OCI-M1 (cell line): ENCODE results near the gene PARD3.
"Not testable (repeated sequence)": the region's sequence is repeated elsewhere in the genome, so short reads cannot be mapped to it uniquely, and the experiment has no call there.

Experiments
- DNase-seq: peaks from one replicate; lab custom pipeline; 2025; lab: John Stamatoyannopoulos, UW

PARD3 gene

DNA sequence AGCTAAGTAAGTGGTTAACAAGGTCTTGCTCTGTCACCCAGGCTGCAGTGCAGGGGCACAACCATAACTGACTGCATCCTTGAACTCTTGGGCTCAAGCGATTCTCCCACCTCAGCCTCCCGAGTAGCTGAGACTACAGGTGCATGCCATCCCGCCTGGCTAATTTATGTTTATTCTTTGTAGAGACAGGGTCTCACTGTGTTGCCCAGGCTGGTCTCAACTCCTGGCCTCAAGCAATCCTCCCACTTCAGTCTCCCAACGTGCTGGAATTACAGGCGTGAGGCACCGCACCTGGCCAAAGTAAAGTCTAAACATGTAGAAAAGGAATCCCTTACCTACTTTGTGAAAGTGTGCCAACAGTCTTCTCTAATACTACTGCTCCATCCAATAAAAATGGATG, 17.9 kb downstream of the PARD3 start:
- no peak for DNase-seq

DNA sequence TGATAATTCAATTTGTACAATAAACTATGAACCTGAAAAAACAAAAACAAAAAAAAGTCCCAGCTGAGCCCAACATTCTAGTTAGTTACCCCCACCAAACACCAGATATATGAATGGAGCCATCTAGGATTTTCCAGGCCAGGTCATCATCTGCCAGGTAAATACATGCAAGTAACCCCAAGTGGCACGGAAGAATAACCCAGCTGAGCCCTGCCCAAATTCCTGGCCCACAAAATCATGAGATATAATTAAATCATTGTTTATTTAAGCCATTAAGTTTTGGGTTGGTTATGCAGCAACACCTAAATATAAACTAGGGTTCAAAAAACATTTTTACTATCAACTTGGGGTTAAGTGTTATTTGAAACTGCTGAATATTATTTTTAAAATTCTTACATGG, 19.0 kb downstream of the PARD3 start:
- DNase-seq = no peak

DNA sequence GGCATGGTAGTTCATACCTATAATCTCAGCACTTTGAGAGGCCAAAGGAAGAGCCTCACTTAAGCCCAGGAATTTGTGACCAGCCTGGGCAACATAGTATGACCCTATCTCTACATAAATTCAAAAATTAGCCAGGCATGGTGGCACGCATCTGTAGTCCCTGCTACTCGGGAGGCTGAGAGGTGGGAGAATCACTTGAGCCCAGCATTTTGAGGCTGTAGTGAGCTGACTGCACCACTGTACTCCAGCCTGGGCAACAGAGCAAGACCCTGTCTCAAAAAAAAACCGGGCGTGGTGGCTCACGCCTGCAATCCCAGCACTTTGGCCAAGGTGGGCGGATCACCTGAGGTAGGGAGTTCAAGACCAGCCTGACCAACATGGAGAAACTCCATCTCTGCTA, 19.8 kb downstream of the PARD3 start:
- no peak for DNase-seq

DNA sequence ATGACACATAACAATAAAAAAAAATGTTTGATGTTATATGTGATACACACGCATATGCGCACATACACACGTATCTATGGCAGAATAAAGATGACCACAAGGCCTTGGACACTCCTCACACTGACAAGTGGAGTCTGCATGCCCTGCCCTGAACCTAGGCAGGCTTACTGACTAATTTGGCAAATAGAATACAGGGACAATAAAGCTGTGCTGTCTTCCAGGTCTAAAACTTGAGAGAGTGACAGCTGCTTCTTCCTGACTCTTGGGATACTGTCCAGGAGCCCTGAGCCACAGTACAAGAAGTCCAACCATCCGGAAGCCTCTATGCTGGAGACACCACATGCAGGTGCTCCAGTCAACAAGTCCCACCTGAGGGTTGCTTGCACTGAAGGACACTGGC, 20.3 kb downstream of the PARD3 start:
- DNase-seq = no peak

DNA sequence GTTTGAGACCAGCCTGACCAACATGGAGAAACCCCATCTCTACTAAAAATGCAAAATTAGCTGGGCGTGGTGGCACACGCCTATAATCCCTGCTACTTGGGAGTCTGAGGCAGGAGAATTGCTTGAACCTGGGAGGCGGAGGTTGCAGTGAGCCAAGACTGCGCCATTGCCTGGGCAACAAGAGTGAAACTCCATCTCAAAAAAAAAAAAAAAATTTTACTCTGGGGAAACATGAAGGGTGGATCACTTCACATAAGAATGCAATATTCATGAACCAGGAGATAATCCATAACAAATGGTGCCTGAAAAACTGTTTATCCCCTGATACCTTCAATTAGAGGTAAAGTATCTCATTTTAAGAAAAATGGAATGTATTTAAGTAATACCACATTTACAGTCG, 21.5 kb downstream of the PARD3 start:
- DNase-seq = not testable (repeated sequence)

DNA sequence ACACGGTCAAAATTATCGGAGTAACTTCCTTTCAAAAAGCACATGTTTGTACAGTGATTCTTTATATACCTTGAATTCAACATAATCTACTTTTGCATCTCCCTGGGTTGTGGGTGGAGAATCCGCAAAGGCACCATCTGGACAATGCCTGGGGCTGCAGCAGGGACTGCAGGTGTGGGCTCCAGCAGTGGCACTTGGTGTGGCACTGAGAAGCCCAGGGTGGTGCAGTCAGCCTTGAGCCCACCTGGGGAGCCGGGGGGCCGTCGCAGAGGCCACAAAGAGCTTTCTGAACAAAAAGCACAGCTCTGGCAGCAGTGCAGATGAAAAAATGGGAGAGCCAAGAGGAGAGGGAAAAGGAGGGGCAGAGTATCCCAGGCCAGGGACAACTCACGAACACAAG, 22.2 kb downstream of the PARD3 start:
- no peak for DNase-seq

DNA sequence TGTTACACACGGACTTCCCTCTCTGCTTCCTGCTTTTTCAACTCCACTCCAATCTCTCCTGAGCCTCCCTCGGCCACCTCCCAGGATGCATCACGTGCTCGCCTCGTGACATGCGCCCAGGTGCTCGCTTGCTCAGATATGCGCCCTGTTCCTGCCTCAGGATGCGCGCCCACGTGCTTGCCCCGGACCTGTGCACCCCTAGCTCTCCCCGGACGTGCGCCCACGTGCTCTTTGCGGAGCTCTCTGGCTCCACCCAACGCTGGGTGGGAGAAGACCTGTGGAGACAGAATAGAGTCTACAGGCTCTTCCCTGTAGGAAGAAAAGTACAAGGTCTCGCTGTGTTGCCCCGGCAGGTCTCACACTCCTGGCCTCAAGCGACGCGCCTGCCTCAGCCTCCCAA, 23.1 kb downstream of the PARD3 start:
- no peak for DNase-seq

DNA sequence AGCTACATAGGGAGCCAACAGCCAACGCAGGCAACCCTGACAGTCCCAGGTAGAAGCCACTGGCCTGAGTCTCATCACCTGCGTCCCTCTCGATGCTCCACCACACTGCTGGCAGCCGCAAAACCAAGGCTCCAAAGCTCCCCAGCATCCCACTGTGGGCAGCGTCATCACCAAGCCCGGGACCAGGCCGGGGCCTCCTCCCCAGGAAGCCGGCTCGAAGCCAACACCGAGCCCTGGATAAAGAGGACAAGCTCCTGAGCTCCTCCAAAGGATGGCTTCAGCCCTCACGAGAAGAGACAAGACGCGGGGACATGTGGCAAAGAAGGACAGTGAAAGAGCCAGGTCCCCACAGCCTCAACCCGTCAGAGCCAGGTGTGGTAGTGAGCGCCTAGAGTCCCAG, 23.9 kb downstream of the PARD3 start:
- DNase-seq = no peak

DNA sequence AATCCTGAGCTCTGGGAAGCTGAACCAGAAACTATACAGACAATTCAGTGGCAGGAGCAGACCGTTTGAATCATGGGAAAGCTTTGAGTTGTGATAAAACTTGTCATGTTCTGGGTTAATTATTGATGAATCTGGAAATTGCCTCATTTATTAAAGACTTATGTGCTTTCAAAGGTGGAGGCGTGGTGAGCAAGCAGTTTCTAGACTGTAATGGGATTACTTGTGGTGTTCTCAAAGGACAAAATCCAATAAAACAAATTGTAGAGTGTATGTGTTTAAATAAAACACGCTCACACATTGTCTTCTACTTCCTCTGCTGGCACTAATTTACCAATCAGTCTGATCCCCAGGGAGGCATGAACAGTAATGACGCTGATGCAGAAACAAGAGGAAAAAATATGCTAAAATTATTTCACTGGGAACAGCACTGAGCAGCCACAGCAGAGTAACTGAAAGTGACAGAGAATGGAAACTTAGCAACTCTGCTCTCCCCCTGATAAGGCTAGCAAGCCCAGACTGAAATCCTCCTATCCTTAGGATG, 25.1 kb downstream of the PARD3 start:
- peak; percentile 7 for DNase-seq

DNA sequence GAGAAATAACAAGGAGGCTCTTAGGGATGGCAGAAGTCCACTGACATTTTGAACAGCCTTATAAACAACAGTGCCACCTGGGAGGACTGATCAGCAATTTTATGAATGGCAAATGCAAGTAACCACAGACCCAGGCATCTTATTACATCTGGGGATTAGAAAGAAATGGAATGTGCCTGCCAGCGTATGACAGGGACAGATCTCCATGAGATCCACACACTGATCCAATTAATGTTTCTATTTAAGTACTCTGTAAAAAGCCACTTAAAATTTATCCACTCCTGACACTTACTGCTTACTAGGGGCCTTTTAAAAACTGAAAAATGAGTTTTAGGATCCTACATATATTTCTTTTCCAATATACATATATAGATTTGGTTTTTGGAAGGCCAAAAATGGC, 28.6 kb downstream of the PARD3 start:
- DNase-seq = no peak

DNA sequence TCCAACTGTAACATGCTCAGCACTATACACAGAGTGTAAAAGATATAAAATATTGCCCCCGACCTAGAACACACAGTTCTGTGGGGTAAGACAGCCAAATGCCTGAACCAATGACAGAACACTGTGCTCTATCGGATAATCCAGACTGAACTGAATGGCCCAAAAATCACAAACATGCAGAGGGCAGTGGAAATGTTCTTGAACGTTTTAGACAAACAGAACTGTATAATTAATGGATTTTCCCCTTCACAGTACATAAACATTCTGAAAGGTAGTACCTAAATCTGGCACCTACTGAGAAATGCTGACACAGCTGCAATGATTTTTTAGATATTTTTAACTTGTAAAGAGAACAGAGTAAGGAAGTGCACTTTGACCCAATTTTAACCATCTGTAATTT, 33.4 kb downstream of the PARD3 start:
- DNase-seq = no peak

DNA sequence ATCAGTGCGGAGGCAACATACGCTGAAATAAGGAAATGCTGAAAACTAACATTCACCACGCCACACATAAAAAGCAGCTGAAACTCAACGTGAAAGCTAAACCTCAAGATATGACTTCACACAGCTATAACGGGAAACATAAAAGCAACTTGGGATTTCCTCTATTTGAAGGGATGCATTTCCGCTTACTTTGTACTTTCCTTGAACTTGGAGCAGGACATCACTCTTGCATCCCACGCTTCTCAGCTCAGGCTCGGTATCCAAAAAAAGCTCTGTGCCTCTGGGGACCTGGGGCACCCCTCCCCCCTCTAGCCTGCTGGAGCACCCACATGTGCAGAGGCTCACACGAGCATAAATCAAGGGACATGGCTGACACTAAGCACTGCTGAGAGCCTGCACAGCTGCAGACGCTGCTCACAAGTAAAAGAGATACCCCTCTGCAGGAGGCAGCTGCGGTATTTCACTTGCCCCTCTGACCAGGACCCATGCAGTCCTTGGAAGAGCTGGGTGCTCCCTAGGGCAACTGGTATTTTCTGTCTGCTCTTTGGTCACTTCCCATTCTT, 34.2 kb downstream of the PARD3 start:
- DNase-seq = no peak

DNA sequence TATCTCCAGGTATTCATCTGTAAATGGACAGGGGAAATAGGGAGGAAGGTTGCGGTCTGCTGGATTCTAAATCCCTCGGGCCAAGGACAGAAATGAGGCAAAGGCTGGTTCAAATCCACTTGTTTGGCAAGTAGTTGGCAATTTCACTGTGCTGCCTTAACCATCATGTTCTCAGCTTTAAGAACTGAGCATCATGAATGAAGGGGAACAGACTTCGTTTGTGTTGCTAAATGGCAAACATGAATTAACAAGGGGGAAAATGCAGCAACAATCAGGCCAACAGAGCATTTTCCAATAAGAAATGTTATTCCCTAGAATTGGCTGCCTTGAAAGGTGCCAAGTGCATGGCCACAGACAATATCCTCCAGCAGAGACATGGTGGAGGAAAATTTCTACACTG, 36.9 kb downstream of the PARD3 start:
- DNase-seq = no peak

DNA sequence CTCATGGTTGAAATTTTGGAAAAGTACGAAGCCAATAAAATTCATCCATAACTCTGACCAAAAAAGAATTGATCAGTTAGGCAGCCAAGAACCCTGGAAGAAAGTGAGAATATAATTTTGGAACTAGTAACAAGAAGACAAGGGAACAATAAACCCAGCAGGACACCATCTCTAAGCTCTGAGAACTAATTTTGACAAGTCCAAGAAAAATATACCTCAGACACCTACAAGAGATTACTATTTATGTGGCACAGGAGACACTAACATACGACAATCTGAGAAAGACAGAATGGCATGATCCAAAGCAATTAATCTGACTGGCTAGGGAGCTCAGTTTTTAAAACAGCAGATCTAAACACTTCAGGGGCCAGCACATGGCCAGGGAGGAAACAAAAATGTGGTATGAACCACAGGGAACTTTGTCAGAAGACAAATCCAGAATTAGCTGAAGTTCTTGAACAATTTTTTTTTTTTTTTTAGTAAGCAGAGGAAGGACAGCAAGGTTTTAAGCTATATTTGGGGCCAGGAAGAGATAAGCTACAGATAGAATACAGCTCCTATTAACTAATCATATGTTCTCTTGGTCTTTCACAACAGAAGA, 38.9 kb downstream of the PARD3 start:
- peak; percentile 4 for DNase-seq

DNA sequence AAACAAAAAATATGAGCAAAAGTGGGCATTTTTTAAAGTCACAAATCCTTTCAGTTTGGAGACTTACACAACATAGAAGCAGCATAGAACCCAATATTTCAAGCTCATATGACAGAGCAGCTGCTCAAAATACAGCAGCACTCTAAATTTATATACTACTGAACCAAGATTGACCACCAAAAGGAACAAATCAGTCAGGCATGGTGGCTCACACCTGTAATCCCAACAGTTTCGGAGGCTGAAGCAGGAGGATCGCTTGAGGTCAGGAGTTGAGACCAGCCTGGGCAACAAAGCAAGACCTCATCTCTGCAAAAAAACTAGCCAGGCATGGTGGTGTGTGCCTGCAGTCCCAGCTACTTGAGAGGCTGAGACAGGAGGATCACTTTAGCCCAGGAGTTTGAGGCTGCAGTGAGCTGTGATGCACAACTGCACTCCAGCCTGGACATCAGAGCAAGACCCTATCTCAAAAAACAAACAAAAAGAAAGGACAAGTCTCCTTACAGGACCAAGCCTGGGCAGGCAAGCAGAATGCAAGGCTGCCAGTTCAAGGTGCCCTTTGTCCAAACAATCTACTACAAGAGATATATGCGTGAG, 40.0 kb downstream of the PARD3 start:
- DNase-seq = no peak

DNA sequence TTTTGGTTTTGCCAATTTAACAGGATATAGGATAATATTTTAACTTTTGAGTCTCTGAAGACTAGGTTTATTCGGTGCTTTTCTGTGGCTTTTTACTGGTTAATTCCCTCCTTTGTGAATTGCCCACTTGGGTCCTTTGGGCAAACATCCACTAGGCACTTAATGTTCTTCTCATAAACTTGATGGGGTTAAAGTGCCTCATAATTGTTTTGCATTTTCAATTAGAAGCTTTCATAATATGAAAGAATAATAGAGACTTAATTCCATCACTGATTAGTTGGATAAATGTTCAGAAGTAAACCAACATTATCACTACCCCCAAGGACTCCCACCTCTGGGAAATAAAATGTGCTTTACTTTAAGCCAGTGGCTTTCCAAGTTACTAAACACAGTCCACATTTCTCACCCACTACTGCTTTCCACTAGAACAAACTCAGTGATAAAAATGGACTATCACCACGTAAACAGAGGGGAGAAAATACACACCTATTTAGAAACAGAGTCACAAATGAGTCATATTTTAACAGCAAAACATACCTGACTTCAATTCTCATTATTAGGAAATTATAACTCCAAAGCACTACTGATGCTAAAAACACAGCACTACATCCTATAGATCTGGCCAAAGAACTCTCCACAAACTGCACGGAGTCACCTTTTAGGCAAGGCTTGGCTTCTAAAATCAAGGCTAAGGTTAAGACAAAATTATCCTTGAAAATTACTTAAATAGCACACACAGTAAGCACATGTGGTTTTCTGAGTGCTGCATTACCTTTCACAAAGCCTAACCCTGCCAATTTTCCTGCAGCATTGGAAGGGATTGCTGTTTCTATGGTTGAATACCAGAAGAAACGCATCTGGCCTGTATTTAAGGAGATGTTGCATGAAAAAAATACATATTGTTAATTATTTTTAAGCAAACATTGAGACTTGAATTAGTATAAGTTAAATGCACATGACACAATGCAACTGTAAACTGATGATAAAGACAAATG, 41.2 kb downstream of the PARD3 start:
- no peak for DNase-seq

DNA sequence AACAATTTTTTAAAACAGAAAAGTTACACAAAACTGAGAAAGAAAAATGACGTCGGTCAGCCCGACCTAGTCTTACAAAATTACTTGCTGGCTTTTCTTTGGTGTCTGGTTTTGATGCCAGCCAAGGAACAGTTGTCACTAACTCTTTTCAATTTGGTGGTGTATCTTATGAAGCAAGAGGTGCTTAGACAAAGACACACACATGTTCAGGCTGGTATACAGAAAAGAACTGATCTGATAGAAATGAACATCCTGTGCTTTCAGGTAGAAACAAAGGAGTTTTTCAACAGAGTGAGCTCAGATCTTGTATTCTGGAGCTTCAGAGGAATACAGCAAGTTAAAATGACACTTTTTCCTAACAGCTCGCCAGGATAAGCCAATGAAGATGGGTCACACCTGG, 43.6 kb downstream of the PARD3 start:
- DNase-seq = no peak

DNA sequence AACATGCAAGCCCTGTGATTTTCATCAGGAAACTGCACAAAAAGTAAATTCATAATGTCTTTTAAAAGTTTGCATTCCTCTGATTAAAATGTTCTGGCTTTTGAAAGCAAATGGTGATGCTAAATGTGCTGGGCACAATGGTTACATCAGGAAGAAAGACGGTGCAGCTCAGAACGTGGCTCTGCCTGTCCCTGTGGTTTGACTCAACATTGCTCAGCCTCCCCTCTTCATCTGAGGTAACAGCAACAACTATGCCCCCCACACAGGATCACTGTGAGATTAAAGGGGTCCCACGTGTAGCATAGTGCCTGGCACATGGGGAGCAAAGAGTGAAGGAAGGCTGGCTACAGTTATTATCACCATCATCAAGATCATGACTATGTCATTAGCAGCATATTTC, 44.0 kb downstream of the PARD3 start:
- DNase-seq = no peak

DNA sequence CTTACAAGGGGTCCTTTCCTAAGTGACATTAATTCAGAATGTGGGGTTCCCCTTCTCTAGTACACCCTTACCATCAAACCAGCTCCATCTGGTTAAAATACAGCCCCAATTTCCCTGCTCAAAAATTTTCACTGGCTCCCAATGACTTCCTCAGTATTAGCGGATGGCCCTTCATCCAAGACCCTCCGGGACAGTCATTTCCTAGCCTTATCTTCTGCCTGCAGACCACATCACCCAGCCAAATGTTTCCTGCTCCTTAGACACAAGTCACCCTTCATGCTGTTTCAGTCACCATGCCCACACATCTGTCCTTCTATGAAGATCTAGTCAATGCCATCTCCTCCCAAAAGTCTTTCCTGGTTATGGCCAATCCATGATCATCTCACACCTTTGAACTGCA, 45.2 kb downstream of the PARD3 start:
- DNase-seq = no peak

DNA sequence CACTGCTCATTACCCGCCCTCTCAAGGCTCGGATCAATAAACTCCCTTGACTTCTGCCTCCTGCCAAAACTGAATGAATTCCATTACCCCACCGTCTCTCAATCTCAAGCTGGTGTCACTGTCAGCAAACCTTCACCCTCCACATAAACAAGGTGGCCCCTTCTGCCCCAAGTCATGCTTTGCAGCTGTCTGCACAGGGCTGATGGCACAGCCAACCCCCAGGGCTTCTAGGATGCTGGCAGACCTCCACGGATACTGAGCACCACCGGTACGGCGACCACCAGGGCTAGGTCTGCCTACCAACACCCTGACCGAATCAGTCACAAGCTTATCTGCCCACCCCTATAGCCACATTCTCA, 46.1 kb downstream of the PARD3 start:
- DNase-seq = no peak

DNA sequence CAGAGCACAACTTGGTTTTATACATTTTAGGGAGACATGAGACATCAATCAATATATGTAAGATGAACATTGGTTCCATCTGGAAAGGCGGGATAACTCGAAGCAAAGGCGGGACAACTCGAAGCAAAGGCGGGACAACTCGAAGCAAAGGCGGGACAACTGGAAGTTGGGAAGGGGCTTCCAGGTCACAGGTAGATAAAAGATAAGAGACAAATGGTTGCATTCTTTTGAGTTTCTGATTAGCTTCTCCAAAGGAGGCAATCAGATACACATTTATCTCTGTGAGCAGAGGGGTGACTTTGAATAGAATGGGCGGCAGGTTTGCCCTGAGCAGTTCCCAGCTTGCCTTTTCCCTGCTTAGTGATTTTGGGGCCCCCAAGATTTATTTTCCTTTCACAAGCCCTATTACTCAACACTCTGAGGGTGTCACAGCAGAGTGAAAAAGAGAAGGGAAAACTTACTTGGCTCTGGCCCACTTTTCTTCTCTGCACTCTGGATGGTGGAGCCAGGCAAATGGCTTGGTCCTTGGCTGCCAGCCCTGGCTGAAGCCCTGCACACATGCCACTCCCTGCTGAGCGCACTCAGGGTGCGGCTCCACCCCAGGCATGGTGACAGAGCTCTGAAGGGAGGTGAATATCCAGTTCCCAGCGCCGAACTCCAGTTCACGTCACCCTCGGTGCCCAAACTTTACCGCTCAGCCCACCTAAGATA, 46.7 kb downstream of the PARD3 start:
- no peak for DNase-seq
